ENCODE measurements around the gene MLXIP. TPM values are rescaled to one million over a fixed set of nuclear protein-coding genes. Genes with fewer than 3 reads are reported as not detected.
A peak's percentile ranks its signal among the peaks of the same experiment; 100 is the strongest.
"Not testable (repeated sequence)": the region's sequence is repeated elsewhere in the genome, so short reads cannot be mapped to it uniquely, and the experiment has no call there.

Gene MLXIP
- total RNA-seq, 4 donors from 2014 or later: 33.8 to 82.2 (median 50.9) TPM

DNA sequence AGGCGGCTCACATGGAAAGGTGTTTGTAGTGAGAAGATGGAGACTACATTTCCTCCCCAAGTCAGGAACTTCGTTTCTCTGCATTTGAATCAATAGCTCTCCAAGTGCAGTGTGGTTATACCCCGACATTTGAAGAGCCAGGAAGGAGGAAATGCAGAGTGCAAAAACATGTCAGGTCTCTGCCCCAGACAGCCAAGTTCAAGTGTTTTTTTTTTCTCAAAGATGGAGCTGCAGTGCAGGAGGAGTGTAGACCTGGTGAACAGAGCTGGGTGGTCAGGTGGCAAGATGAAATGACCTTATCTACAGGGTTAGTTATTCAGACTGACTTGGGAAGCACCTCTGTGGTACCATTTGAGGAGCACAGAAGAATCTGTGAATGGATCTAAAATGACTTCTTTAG, 21.3 kb downstream of the MLXIP start:
- no peaks in the 10 kb centered on the region for H3K27me3 ChIP-seq
- peaks cover 62 to 95% (median 84%) of the 10 kb centered on the region in 4 donors for H3K4me1 ChIP-seq
- intact Hi-C loops (cut with DNase I): no loop called here
- peak overlapping the region; percentile 27 to 81 (median 78) for H3K27ac ChIP-seq (replicated peaks in 1 of 4)
- H3K9me3 ChIP-seq: no peaks in the 10 kb centered on the region
- no peaks in the 10 kb centered on the region for H3K36me3 ChIP-seq
- TF ChIP-seq POLR2AphosphoS5 (IDR thresholded peaks at IDR 0.05) (no peak), POLR2A (IDR thresholded peaks at IDR 0.05; ENCODE audit: low read depth) (no peak)
- H3K4me3 ChIP-seq: no peak overlapping the region
- 46% methylated on average over 3 of the region's 3 CpGs for WGBS
- DNase-seq (ENCODE audit: extremely low spot score): no peak

GRCh38 chr12:122100568-122100967, 22.0 kb downstream of the MLXIP start:
- intact Hi-C loops (cut with DNase I): no loop called here
- 81% methylated on average over 1 of the region's 1 CpG for WGBS
- no peak overlapping the region for H3K27ac ChIP-seq (replicated peaks in 1 of 4)
- H3K4me3 ChIP-seq: no peak overlapping the region
- no peaks in the 10 kb centered on the region for H3K36me3 ChIP-seq
- H3K4me1 ChIP-seq: peaks cover 63 to 95% (median 84%) of the 10 kb centered on the region in 4 donors
- no peaks in the 10 kb centered on the region for H3K9me3 ChIP-seq
- H3K27me3 ChIP-seq: no peaks in the 10 kb centered on the region
- no peak for DNase-seq (ENCODE audit: extremely low spot score)
- TF ChIP-seq CTCF (IDR thresholded peaks at IDR 0.05) (no peak), POLR2A (IDR thresholded peaks at IDR 0.05; ENCODE audit: low read depth) (no peak), POLR2AphosphoS5 (IDR thresholded peaks at IDR 0.05) (no peak), EP300 (IDR thresholded peaks at IDR 0.05) (no peak)

- no peaks in the 10 kb centered on the region for H3K36me3 ChIP-seq
- DNase-seq (ENCODE audit: extremely low spot score): no peak
- no peak overlapping the region for H3K4me3 ChIP-seq
- 66% methylated on average over 3 of the region's 3 CpGs for WGBS
- intact Hi-C loops (cut with DNase I): no loop called here
- TF ChIP-seq CTCF (IDR thresholded peaks at IDR 0.05) (no peak), POLR2A (IDR thresholded peaks at IDR 0.05; ENCODE audit: low read depth) (no peak), EP300 (IDR thresholded peaks at IDR 0.05) (no peak), POLR2AphosphoS5 (IDR thresholded peaks at IDR 0.05) (no peak)
- H3K9me3 ChIP-seq: no peaks in the 10 kb centered on the region
- peaks cover 61 to 95% (median 85%) of the 10 kb centered on the region in 4 donors for H3K4me1 ChIP-seq
- no peaks in the 10 kb centered on the region for H3K27me3 ChIP-seq
- H3K27ac ChIP-seq (replicated peaks in 1 of 4): no peak overlapping the region
Measured at GRCh38 chr12:122102331-122102730, 23.8 kb downstream of the MLXIP start.

DNA sequence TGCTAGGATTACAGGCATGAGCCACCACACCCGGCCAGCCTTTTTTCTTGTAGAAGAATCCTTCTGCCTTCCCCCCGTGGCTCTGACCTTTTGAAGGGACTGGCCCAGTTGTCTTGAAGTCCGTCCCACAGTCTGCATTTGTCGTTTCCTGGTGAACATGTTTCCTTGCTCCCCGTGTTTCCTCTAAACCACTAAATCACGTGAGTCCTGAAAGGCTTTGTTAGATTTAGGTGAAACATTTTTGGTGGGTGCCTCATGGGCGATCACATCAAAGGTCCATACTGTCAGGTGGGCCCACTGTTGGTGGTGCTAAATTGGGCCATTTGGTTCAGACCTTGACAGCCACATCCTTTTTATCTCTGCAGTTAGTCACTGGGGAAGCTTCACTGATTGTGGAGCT, 26.3 kb downstream of the MLXIP start:
- Histone ChIP-seq H3K36me3 (no peaks in the 10 kb centered on the region), H3K27me3 (no peaks in the 10 kb centered on the region), H3K9me3 (no peaks in the 10 kb centered on the region), H3K4me1 (peaks cover 55 to 95% (median 85%) of the 10 kb centered on the region in 4 donors), H3K4me3 (no peak overlapping the region), H3K27ac (replicated peaks in 1 of 4) (no peak overlapping the region)
- no peak for DNase-seq (ENCODE audit: extremely low spot score)
- TF ChIP-seq POLR2AphosphoS5 (IDR thresholded peaks at IDR 0.05) (no peak), POLR2A (IDR thresholded peaks at IDR 0.05; ENCODE audit: low read depth) (no peak), EP300 (IDR thresholded peaks at IDR 0.05) (no peak), CTCF (IDR thresholded peaks at IDR 0.05) (no peak)
- intact Hi-C loops (cut with DNase I): no loop called here
- 70% methylated on average over 7 of the region's 7 CpGs for WGBS

DNA sequence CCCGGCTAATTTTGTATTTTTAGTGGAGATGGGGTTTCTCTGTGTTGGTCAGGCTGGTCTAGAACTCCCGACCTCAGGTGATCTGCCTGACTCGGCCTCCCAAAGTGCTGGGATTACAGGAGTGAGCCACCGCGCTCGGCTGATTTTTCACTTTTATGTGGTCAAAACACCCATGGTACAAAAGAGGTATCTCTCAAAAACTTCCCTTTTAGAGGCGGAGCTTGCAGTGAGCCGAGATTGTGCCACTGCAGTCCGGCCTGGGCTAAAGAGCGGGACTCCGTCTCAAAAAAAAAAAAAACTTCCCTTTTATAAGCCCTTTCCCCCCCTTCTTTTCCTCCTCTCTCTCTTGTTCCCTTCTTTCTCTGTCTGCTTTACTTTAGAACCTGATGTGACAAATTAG, 26.9 kb downstream of the MLXIP start:
- H3K36me3 ChIP-seq; H3K27me3 ChIP-seq; intact Hi-C loops (cut with DNase I); H3K9me3 ChIP-seq; DNase-seq (ENCODE audit: extremely low spot score); H3K4me3 ChIP-seq: not testable (repeated sequence)
- peaks cover 53 to 90% (median 82%) of the 10 kb centered on the region in 4 donors for H3K4me1 ChIP-seq
- peak overlapping the region in 2 of 4 donors; percentile 34 to 44 for H3K27ac ChIP-seq (replicated peaks in 1 of 4)
- 76% methylated on average over 11 of the region's 11 CpGs for WGBS

DNA sequence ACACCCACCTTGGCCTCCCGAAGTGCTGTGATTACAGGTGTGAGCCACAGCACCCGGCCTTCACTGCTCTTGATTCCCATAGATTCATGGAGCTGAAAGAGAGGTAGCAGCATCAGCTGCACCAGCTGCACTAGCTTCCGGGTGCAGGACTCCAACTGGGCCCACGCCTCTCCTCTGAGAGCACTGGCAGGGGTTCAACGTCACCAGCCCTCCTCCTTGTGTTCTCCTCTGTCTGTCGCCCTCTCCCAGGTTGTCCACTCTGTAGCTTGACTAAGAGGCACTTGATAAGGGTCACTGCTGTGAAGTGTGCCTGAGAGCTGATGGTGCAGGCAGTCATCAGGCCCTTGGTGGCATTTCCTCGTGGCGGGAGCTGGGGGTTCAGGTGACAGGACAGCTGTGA, 28.3 kb downstream of the MLXIP start:
- Histone ChIP-seq H3K36me3 (no peaks in the 10 kb centered on the region), H3K27me3 (no peaks in the 10 kb centered on the region), H3K27ac (replicated peaks in 1 of 4) (peak overlapping the region in 3 of 4 donors; percentile 16 to 39 (median 17)), H3K4me3 (no peak overlapping the region), H3K4me1 (peaks cover 44 to 86% (median 80%) of the 10 kb centered on the region in 4 donors), H3K9me3 (no peaks in the 10 kb centered on the region)
- intact Hi-C loops (cut with DNase I): no loop called here
- no peak for TF ChIP-seq POLR2A (IDR thresholded peaks at IDR 0.05; ENCODE audit: low read depth)
- TF ChIP-seq CTCF (IDR thresholded peaks at IDR 0.05): no peak
- no peak for TF ChIP-seq POLR2AphosphoS5 (IDR thresholded peaks at IDR 0.05)
- TF ChIP-seq EP300 (IDR thresholded peaks at IDR 0.05): no peak
- no peak for DNase-seq (ENCODE audit: extremely low spot score)
- WGBS: 55% methylated on average over 5 of the region's 8 CpGs
